Measurements from ENCODE around the gene TMEM132A. TPM values are rescaled to one million over a fixed set of nuclear protein-coding genes. Genes with fewer than 3 reads are reported as not detected.

TMEM132A gene
- total and polyA plus RNA-seq, 9 of the 15 experiments (the other 6 are each of a cell fraction or from before 2014, with no cell fraction given) = 0.04 to 1.1 (median 0.18) TPM; not detected in 4

DNA sequence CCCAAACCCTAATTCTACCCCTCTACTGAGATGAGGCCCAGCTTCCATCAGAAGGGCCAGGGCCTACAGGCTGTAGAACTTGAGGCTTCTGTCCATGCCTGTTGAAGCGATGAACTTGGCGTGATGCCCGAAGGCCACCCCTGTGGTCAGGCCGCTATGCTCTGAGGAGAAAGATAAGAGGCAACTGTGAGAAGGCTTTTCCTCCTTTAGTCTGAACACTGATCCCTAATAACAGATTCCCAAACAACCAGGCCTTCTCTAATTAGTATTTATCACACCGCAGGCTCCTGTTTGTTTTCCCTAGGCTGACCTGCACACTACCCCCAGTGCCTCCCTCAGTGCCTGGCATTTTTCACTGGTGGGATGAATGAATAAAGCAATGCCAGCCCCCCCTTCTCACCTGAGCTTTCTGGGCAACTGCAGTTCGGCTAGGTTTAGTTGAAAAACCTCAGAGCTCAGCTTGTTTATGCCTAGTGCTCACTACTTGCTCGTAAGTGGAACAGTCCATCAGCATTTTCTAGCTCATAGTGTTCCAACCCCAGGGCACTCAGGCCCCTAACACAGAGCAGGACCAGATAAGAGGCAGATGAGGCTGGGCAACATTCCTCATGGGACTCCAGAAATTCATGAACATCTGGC lies 33.0 kb upstream of the TMEM132A start (continued):
- TF ChIP-seq, protein P1, sequence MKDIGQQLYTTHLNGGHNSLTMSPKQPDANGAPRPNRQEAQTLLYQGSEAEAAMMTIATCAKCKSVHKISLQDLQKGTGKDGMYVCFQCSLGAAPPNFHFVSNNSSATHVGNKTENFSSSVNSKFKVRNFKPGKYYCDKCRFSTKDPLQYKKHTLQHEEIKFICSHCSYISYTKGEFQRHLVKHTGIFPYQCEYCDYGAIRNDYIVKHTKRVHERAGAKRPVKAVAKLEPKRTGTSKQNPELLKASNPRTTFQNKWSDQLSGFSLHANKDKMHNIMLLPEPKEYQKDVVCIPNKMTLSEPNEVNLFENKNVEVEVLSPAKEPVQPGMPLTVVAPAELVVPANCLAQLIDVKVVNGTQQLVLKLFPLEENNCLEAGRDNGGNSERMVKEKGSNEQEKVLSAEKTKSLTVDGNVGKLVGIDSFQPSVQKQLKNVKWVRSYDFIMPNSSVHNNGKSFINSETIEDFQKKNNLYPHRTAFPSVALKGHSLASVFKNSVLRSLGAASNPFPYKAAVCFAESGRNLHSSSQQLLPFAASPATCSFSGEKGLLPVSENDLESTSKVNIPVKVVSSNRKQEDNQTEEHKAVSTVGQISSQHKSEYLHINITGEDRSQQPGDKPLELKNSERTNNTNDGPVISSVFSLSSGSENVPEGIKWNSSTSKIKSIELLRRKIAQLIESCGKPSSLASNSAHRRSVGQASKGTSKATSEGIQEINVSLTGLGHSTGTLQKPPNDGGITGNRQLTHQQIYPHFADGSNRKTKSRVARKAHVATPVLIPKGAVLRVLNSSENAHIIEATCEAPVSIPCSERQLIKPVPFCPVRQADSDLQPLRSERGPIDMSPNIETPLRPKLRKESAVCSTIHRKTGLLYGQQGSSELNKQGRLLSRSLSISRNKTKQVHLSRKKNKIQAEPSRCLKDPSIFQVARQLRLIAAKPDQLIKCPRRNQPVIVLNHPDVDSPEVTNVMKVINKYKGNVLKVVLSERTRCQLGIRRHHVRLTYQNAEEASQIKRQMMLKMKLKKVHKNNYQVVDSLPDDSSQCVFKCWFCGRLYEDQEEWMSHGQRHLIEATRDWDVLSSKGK (CRISPR knock-in tag; IDR thresholded peaks at IDR 0.05) = no peak
- TF ChIP-seq HMBOX1 (IDR thresholded peaks at IDR 0.05) (no peak), GATA2 (CRISPR knock-in tag; IDR thresholded peaks at IDR 0.05) (peak; percentile 83), TRIM24 (IDR thresholded peaks at IDR 0.05) (no peak), NR1H2 (CRISPR knock-in tag; IDR thresholded peaks at IDR 0.05) (no peak), PTRF (tag; IDR thresholded peaks at IDR 0.05) (no peak), ZNF197 (CRISPR knock-in tag; IDR thresholded peaks at IDR 0.05; ENCODE audit: low read depth) (no peak), SRSF7 (optimal IDR thresholded peaks at IDR 0.05; ENCODE audit: low read depth, low read length) (no peak), MTA2 (IDR thresholded peaks at IDR 0.05; ENCODE audit: low read depth) (peak; percentile 49; the same call in 1 of the 2 replicates), DDX20 (tag; IDR thresholded peaks at IDR 0.05; ENCODE audit: low read depth) (no peak), PTBP1 (IDR thresholded peaks at IDR 0.05; ENCODE audit: low read depth, low read length) (no peak), KLF10 (CRISPR knock-in tag; IDR thresholded peaks at IDR 0.05) (no peak), KLF16 (IDR thresholded peaks at IDR 0.05) (0 out of 2 replicates have a peak, but pooled peaks have one; percentile 44), ELK3 (CRISPR knock-in tag; IDR thresholded peaks at IDR 0.05) (no peak), ATF3 (IDR thresholded peaks at IDR 0.05) (no peak), ATF3 (CRISPR knock-in tag; conservative IDR thresholded peaks at IDR 0.05) (no peak), FIP1L1 (IDR thresholded peaks at IDR 0.05; ENCODE audit: low read depth, low read length, poor library complexity, severe bottlenecking) (no peak), HDAC1 (IDR thresholded peaks at IDR 0.05) (0 out of 4 replicates have a peak, but pooled peaks of 1 of the 2 experiments have one; percentile 33), HMGN3 (IDR thresholded peaks at IDR 0.05; ENCODE audit: borderline replicate concordance, extremely low read depth, insufficient read length, low read depth, low read length) (no peak), TFE3 (CRISPR knock-in tag; IDR thresholded peaks at IDR 0.05) (no peak), ZKSCAN1 (IDR thresholded peaks at IDR 0.05; ENCODE audit: low read depth, low read length) (no peak), ZNF311 (CRISPR knock-in tag; IDR thresholded peaks at IDR 0.05) (no peak)
